ENCODE data around the gene LRPPRC.

The LRPPRC gene

DNA sequence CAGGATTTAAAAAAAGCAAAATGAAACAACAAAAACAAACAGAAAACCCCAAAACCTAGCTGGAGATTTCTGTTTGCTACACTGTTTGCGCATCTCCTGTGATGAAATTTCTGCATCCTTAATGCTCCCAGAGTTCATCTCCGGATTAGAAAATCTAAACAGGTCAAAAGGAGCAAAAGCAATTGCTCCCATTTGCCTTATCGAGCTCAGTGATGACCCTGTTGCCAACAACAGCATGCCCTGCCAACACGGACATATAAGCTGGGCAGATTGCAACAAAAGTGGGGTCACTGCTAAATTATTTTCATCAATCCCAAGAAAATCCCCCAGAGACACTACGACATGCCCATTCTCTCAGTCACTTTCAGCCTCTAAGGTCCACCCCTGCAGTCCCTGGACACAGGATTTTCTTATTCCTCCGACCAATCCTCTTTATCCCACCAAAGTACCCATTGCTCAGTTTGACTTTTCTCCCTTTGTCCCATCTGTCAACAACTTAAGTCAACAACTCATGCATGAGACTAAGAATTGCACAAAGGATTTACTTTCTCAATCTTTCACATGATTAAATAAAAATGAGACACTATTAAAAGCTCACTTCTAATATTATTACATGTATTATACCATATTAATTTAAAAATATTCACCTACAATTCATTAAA lies 89.2 kb downstream of the LRPPRC start:
- no peak for DNase-seq (ENCODE audit: low read depth)

DNA sequence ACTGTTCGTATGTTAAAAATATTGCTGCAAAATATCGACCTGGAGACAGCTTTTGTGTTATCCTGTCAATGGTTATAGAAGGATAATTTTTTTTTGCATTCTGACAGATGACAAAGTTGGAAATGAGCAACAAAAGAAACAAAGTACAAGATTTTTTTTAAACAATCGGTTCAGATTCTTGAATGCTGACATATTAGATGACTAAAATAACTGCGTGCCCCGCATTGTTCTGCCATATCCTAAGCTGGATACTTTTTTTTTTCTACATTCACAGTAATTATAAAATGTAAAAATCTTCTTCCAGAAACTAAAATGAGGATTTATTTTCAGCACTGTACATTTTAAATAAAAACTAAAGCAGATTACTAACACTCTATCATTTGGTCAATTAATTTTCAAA lies 89.9 kb downstream of the LRPPRC start:
- no peak for DNase-seq (ENCODE audit: low read depth)

DNA sequence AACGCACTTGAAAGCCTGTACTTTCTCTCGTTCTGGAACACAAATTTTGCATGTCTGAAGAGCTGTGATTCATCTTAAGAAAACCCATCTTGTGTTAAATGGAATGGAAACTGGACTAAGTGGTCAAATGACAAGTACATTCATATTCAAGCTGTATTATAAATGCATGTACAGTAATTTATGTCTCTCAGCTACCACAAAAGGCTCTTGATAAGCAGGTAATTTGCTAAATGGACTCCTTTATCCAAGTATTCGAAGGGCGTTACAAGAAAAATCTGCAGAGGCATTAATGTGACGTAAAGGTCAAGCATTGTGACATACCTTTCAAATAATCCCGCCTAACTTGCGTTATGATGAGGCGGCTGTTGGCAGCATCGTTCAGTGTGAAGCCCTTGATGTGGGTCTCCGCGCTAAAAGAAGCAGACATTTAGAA lies 90.4 kb downstream of the LRPPRC start:
- no peak for DNase-seq (ENCODE audit: low read depth)

GRCh38 chr2:43899589-43899988 lies 96.2 kb downstream of the LRPPRC start:
- DNase-seq (ENCODE audit: low read depth): no peak

DNA sequence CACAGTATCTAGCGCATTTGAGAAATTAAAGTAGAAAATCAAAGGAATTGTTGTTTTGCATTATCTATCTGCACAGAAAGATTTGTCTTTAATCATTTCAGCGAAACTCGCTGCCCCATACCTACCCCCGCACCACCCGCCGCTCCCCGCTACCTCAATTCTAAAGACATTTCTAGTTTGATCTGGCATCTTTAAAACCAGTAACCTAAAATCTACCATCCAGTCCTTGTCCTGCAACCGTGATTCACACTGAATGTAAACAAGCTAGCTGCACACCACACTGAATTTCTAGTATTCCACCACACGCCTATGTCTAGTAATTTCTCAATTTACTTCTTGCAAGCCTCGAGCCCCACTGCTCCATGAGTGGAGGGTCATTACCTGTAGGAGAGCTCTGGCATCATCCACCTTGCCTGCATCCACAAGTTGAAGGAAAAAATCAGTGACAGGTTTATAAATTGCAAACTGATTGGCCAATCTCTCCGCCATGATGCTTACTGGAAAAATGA lies 96.9 kb downstream of the LRPPRC start:
- no peak for DNase-seq (ENCODE audit: low read depth)

DNA sequence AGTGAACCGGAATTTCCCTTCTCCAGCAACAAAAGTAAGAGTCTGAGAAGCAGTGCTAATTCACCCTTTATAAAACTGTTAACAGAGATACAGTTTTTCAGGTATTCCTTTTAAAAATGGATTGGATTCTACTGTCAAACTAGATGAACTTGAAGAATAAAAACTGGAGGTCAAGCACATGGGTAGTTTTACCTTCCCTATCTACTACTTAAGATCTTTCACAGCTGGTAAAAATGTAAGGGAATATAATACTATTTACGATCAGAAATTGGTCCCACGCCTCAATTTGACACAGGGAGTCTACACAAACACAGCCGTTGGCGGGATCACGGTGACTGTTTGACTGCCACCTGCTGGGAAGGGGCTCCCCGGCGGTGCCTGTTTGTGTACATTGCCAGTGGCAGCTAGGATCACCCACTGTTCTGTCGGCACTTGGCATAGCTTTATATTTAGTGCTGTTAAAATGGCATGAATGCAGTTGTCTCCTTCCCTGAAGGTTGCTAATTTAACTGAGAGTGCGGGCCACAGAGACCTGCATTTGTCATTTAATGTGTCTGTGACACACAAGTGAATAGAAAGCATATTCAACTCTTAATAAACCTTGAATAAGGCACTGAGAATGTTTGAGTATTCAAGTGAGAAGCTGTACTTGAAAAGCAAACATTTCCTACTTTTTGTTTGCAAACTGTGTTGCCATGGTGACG lies 97.5 kb downstream of the LRPPRC start:
- no peak for DNase-seq (ENCODE audit: low read depth)

GRCh38 chr2:43897492-43897891 lies 98.3 kb downstream of the LRPPRC start:
- no peak for DNase-seq (ENCODE audit: low read depth)

DNA sequence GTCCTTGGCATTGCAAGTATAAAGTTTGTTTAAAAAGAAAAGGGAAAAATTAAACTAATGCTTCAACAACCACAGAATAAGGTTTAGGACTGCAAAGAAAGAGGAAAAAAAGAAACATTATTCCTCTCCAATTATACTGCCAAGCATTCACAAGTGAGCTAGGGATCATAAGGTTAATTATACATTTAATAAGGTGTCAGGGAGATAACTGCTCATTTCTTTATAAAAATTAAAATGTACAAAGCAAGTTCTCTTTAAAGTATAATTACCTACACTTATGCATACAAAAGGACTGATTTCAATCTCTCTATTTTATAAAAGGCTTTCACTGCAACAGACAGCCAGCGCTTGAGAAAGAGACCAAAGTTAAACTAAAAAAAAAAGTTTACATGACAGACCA lies 98.9 kb downstream of the LRPPRC start:
- DNase-seq (ENCODE audit: low read depth): no peak

DNA sequence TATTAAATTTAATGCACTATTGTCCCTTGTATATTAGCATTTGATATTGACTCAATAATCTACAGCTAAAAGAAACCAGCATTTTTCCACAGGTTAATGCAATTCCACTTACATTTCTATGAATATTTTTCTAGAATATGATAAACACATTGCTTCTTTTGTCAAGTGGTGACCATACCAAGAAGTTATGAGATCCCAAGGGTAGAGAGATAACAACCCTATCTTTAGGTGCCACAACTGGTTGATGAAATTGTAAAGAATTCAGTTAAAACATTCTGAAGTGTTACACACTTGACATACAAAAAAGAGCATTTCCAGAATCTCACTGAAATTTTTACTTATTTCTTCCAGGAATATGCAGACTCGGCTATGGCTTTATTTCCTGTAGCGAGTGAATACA lies 101.0 kb downstream of the LRPPRC start:
- no peak for DNase-seq (ENCODE audit: low read depth)

DNA sequence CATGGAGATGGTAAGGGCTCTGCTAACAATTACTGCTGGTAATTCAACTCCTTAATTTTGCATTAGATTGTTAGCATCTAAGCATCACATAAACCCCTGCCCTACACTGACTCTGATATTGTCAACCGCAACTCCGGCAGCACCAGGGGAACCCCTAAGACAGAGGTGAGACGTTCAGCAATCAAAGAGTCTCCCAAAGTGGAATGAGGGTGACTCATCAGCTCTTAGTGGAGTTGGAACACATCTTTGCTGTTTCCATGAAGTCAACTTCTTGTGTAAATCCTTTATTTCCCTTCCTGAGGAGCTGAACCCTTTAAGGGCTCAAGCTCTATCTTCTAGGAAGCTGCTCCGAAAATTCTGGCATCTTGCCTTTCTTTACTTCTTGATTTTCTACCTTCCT lies 104.9 kb downstream of the LRPPRC start:
- no peak for DNase-seq (ENCODE audit: low read depth)

GRCh38 chr2:43889416-43889815 lies 106.4 kb downstream of the LRPPRC start:
- no peak for DNase-seq (ENCODE audit: low read depth)

GRCh38 chr2:43887176-43887575 lies 108.6 kb downstream of the LRPPRC start:
- no peak for DNase-seq (ENCODE audit: low read depth)

- no peak for DNase-seq (ENCODE audit: low read depth)
These were observed 110.6 kb downstream of the LRPPRC start for GRCh38 chr2:43885132-43885632.

- no peak for DNase-seq (ENCODE audit: low read depth)
These were observed 111.1 kb downstream of the LRPPRC start for GRCh38 chr2:43884689-43885088.

- no peak for DNase-seq (ENCODE audit: low read depth)
These were observed 113.5 kb downstream of the LRPPRC start for GRCh38 chr2:43882312-43882711.

- no peak for DNase-seq (ENCODE audit: low read depth)
These were observed 114.8 kb downstream of the LRPPRC start for GRCh38 chr2:43880952-43881351.

DNA sequence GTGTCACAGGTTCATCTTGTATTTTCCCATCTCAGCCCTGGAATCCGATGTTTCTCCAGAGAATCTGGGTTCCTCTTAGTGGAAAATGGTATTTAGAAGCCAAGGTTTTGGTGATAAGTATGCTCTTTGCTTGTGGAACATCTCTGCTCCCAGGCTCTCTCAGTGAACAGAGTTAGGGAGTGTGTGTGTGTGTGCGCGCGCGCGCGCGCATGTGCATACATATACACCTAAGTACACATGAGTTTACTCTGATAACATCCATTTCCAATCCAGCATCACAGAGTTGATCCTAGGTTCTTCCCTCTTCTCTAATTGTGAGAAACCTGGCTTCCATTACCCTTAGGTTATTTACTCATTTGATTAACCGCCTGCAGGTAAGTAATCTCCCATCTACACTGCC lies 115.3 kb downstream of the LRPPRC start:
- no peak for DNase-seq (ENCODE audit: low read depth)

GRCh38 chr2:43879261-43879660 lies 116.5 kb downstream of the LRPPRC start:
- DNase-seq (ENCODE audit: low read depth): no peak

DNA sequence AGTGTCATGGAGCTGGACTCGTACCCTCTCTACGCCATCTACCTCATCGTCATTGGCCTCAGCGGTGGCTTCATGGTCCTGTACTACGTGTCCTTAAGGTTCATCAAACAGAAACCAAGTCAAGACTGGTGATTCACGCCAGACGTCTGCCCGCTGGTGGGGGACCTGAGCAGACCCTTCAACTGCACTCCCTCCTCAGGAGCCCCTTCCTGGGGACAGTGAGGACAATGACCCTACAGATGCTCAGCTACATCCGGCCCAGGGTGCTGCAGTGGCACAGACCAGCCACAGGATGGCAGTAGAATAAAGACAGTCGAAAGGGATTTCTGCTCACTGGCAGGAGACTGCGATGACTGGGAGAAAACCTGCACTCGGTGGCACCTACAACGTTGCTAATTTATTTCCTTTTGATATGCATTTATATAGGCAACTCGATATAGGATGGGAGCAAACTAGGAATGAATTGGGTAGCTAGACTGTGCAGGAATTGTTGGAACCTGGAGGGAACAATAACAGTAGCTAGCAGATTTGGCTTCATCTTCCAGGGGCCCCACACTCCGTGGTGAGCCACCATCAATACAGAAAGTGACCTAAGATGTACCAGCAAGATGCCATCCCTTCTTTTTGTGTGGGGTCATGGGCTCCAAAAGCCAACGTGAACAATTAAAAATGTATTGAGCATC lies 117.9 kb downstream of the LRPPRC start:
- DNase-seq (ENCODE audit: low read depth): no peak

- no peak for DNase-seq (ENCODE audit: low read depth)
These were observed 120.9 kb downstream of the LRPPRC start for GRCh38 chr2:43874776-43875451.

- DNase-seq (ENCODE audit: low read depth): no peak
These were observed 123.6 kb downstream of the LRPPRC start for GRCh38 chr2:43872151-43872550.

DNA sequence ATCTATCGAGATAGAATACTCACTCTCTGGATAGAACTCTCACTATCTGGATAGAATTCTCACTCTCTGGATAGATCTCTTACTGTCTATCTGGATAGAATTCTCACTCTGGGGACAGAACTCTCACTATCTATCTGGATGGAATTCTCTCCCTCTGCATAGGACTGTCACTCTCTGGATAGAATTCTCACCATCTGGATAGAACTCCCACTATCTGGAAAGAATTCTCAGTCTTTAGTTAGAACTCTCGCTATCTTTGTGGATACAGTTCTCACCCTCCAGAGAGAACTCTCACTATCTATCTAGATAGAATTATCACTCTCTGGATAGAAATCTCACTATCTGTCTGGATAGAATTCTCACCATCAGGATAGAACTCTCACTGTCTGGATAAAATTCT lies 140.5 kb downstream of the LRPPRC start:
- no peak for DNase-seq (ENCODE audit: low read depth)

Measured in GM04503 (cell line).